Left ventricle myocardium inferior (tissue), 1 donor: ENCODE results near the gene CD58. TPM values are rescaled to one million over a fixed set of nuclear protein-coding genes. Genes with fewer than 3 reads are reported as not detected.

Experiments
- DNase-seq: peaks from one replicate; pipeline ENCODE4 v3.0.0-alpha.2; 2020
- H3K27ac ChIP-seq: fragments of 200-600 bp; replicated peaks from 2 replicates; pipeline ENCODE4 v1.8.0; 2021
- H3K27me3 ChIP-seq: fragments of 200-600 bp; 2 replicates; pipeline ENCODE4 v1.8.0; 2021; ENCODE audit warnings: low read depth
- H3K36me3 ChIP-seq: fragments of 200-600 bp; 2 replicates; pipeline ENCODE4 v1.8.0; 2021
- H3K4me1 ChIP-seq: fragments of 200-600 bp; 2 replicates; pipeline ENCODE4 v1.8.0; 2021
- H3K4me3 ChIP-seq: fragments of 200-600 bp; 2 replicates; pipeline ENCODE4 v1.8.0; 2021; ENCODE audit warnings: mild to moderate bottlenecking, moderate library complexity
- H3K9me3 ChIP-seq: fragments of 200-600 bp; replicated peaks from 2 replicates; pipeline ENCODE4 v1.8.0; 2021
- intact Hi-C: fragments of 100-400 bp; cut with micrococcal nuclease; formaldehyde crosslinking; loops from one replicate; pipeline ENCODE4 v1.11.0; 2022
- total RNA-seq: library from RNA; stranded (reverse); fragmentation: NEBNext Ultra II Directional; extraction: Animal tissue kit (Norgen Biotek cat#: 25700); gene quantifications from one replicate; pipeline ENCODE4 v1.2.1, GENCODE V29; 2021
- TF ChIP-seq, protein P1 (sequence below): fragments of 200-600 bp; IDR thresholded peaks from 2 replicates; pipeline ENCODE4 v1.8.0; 2021; ENCODE audit warnings: antibody characterized with exemption, mild to moderate bottlenecking, borderline replicate concordance
- donor health status: DM: no; HTN: yes; CAD: no; lungs with severe emphysema.

Gene CD58
- total RNA-seq, 1 donor from 2014 or later = 32.2 TPM

DNA sequence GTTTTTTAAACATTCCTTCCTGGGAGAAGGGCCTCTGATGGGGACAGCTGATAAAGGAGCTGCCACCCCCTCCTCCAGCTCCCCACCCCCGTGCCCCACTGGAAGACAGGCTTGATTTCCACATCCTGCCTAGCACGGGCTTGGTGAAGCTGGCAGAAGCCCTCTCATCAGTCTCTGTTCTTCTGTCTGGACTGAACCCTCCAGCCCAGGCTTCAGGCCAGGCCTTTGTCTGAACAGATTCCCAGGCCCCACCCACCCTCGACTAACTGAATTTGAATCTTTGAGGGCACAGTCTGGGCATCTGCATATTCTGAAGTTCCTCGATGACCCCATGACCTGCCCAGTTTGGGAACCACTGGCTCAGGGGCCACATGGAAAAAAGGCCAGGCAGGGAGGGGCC, 75.3 kb downstream of the CD58 start:
- no peak for DNase-seq
- H3K4me3 ChIP-seq = no peak overlapping the region
- intact Hi-C loops = no loop called here
- H3K27me3 ChIP-seq = no peaks in the 10 kb centered on the region
- TF ChIP-seq, protein P1, sequence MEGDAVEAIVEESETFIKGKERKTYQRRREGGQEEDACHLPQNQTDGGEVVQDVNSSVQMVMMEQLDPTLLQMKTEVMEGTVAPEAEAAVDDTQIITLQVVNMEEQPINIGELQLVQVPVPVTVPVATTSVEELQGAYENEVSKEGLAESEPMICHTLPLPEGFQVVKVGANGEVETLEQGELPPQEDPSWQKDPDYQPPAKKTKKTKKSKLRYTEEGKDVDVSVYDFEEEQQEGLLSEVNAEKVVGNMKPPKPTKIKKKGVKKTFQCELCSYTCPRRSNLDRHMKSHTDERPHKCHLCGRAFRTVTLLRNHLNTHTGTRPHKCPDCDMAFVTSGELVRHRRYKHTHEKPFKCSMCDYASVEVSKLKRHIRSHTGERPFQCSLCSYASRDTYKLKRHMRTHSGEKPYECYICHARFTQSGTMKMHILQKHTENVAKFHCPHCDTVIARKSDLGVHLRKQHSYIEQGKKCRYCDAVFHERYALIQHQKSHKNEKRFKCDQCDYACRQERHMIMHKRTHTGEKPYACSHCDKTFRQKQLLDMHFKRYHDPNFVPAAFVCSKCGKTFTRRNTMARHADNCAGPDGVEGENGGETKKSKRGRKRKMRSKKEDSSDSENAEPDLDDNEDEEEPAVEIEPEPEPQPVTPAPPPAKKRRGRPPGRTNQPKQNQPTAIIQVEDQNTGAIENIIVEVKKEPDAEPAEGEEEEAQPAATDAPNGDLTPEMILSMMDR = no peak
- H3K36me3 ChIP-seq = no peaks in the 10 kb centered on the region
- H3K27ac ChIP-seq = peak overlapping the region; percentile 82
- no peaks in the 10 kb centered on the region for H3K9me3 ChIP-seq
- peaks cover 52% of the 10 kb centered on the region for H3K4me1 ChIP-seq

DNA sequence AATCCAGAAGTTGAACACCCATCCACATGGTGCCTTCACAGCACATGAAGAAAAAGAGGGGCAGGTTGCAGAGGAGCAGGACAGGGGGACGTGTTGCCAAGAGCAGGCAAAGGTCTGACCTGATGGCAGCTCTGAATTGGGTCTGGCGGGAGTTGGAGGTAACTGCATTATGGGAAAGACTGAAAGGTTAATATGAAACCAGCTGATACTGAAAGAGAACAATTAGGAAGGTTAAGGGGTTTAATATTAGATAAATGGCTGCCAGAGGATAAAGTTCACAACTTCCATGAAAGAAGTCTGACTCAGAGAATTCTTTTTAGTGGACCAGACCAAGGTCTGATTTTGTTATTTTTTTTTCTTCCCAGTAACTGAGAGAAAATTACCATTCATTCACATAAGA, 76.1 kb downstream of the CD58 start:
- H3K4me3 ChIP-seq = no peak overlapping the region
- H3K27me3 ChIP-seq = no peaks in the 10 kb centered on the region
- peaks cover 57% of the 10 kb centered on the region for H3K4me1 ChIP-seq
- no peaks in the 10 kb centered on the region for H3K36me3 ChIP-seq
- TF ChIP-seq, protein P1 = no peak
- peak overlapping the region; percentile 82 for H3K27ac ChIP-seq
- no peak for DNase-seq
- no peaks in the 10 kb centered on the region for H3K9me3 ChIP-seq
- intact Hi-C loops = no loop called here

DNA sequence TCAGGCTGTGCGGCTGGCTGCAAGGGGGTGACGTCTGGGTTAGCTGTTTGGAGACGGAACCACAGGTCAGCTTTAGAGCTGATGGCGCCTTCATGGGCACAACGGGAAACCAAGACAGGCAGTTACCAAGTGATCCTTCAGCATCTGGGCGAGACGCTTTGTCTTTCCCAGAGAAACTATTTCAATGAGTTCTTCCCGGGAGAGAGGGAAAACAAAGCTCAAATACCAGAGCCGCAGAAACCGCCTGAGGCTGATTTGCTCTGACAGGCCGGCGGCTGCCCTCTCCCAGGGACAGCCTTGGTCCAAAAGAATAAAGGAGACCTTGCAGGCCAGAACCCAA, 76.5 kb downstream of the CD58 start:
- Histone ChIP-seq H3K9me3 (no peaks in the 10 kb centered on the region), H3K36me3 (no peaks in the 10 kb centered on the region), H3K27me3 (no peaks in the 10 kb centered on the region), H3K4me1 (peaks cover 57% of the 10 kb centered on the region), H3K27ac (no peak overlapping the region), H3K4me3 (no peak overlapping the region)
- intact Hi-C loops = no loop called here
- no peak for DNase-seq
- TF ChIP-seq, protein P1 = no peak

DNA sequence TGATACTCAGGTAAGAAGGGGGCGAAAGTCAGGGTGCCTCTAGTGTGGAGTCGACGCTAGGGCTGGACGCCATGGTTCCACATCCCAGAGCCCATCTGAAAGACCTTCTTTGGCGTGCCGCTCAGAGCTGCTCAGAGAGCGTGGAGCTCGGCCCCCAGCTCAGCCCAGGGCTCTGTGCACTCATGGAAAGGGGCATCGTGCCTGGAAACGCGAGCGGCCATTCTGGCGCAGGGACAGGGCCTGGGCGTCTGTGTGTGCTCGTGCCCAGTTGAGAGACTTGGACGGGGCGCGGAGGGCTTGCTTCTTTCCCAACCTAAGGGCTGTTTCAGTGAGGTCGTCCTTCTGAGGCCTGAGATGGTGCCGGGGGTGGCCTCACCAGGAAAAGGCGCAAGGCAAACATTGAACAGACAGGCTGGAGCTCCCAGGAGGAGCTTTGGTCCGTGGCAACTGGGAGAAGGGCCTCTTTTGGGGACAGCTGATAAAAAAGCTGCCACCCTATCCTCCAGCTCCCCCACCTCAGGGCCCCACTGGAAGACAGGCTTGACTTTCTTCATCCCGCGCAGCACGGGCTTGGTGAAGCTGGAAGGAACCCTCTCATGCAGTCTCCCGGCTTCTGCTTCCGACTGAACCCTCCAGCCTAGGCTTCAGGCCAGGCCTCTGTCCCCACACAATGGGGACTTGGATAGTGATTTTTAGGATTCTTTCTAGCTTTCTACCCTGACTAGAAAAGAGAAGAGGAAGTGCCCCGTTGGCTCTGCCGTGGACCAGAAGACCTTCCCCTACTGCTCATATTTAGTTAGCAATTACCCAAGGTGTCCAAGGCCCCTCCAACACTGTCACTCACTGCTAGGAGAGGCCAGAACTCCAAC, 77.1 kb downstream of the CD58 start:
- no peak overlapping the region for H3K27ac ChIP-seq
- no peak for DNase-seq
- no peaks in the 10 kb centered on the region for H3K27me3 ChIP-seq
- peaks cover 57% of the 10 kb centered on the region for H3K4me1 ChIP-seq
- intact Hi-C loops = no loop called here
- no peak overlapping the region for H3K4me3 ChIP-seq
- no peaks in the 10 kb centered on the region for H3K9me3 ChIP-seq
- TF ChIP-seq, protein P1 = no peak
- no peaks in the 10 kb centered on the region for H3K36me3 ChIP-seq

DNA sequence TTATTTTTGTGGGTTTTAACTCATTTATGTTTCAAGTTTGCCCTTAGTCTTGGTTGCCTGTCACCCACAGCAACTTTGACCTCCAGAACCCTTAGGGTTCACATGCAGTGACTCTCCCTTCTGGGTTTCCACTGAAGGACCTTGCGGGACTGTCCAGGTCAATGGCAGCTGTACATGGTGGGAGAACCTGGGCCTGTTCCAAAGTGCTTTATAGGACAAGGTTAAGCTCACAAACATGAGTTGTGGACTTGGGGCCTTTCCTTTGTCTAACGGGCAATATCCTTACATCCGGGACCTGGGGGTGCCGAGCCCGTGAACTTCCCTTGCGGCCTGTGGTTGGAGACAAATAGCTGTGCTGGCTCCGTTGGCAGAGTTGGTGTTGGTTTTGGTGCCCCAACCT, 77.8 kb downstream of the CD58 start:
- intact Hi-C loops = no loop called here
- H3K4me1 ChIP-seq = peaks cover 52% of the 10 kb centered on the region
- H3K36me3 ChIP-seq = no peaks in the 10 kb centered on the region
- H3K27ac ChIP-seq = no peak overlapping the region
- H3K27me3 ChIP-seq = no peaks in the 10 kb centered on the region
- no peak overlapping the region for H3K4me3 ChIP-seq
- no peaks in the 10 kb centered on the region for H3K9me3 ChIP-seq
- no peak for DNase-seq
- TF ChIP-seq, protein P1 = no peak
